NCI-H2196 (cell line): ENCODE measurements around the gene SEC61A1.

Experiments used
- DNase-seq: peaks from one replicate; lab custom pipeline; 2025; ENCODE audit not compliant: unreplicated experiment; lab: John Stamatoyannopoulos, UW

The SEC61A1 gene

GRCh38 chr3:128076483-128077201, 24.4 kb downstream of the SEC61A1 start:
- DNase-seq, result no peak

GRCh38 chr3:128077202-128077624, 25.0 kb downstream of the SEC61A1 start:
- no peak for DNase-seq

- DNase-seq, result no peak
Measured at GRCh38 chr3:128077665-128078064, 25.4 kb downstream of the SEC61A1 start.

GRCh38 chr3:128078322-128078721, 26.1 kb downstream of the SEC61A1 start:
- no peak for DNase-seq

- no peak for DNase-seq
Measured at GRCh38 chr3:128078875-128079274, 26.6 kb downstream of the SEC61A1 start.

- DNase-seq, result no peak
Measured at GRCh38 chr3:128079823-128080222, 27.6 kb downstream of the SEC61A1 start.

GRCh38 chr3:128080323-128081080, 28.3 kb downstream of the SEC61A1 start:
- DNase-seq, result no peak

GRCh38 chr3:128081226-128081625, 29.0 kb downstream of the SEC61A1 start:
- DNase-seq, result no peak

GRCh38 chr3:128081846-128082245, 29.6 kb downstream of the SEC61A1 start:
- DNase-seq, result no peak

- DNase-seq, result no peak
Measured at GRCh38 chr3:128082546-128082945, 30.3 kb downstream of the SEC61A1 start.

- DNase-seq, result no peak
Measured at GRCh38 chr3:128083396-128083795, 31.2 kb downstream of the SEC61A1 start.

- DNase-seq, result no peak
Measured at GRCh38 chr3:128083980-128084674, 31.9 kb downstream of the SEC61A1 start.

- DNase-seq, result no peak
Measured at GRCh38 chr3:128084675-128085021, 32.4 kb downstream of the SEC61A1 start.

GRCh38 chr3:128089135-128089534, 36.9 kb downstream of the SEC61A1 start:
- no peak for DNase-seq

GRCh38 chr3:128091586-128091985, 39.3 kb downstream of the SEC61A1 start:
- DNase-seq, result no peak

GRCh38 chr3:128094295-128095151, 42.3 kb downstream of the SEC61A1 start:
- DNase-seq, result no peak

GRCh38 chr3:128095222-128095703, 43.0 kb downstream of the SEC61A1 start:
- DNase-seq, result peak; percentile 93

- no peak for DNase-seq
Measured at GRCh38 chr3:128098234-128098633, 46.0 kb downstream of the SEC61A1 start.

GRCh38 chr3:128100161-128100560, 47.9 kb downstream of the SEC61A1 start:
- no peak for DNase-seq

- no peak for DNase-seq
Measured at GRCh38 chr3:128100638-128101037, 48.4 kb downstream of the SEC61A1 start.

- no peak for DNase-seq
Measured at GRCh38 chr3:128103136-128103676, 51.0 kb downstream of the SEC61A1 start.
